ENCODE data around the gene GRPEL1.

- TF ChIP-seq CTCF (IDR thresholded peaks at IDR 0.05): no peak
- no peak for TF ChIP-seq POLR2A (IDR thresholded peaks at IDR 0.05)
Observed at GRCh38 chr4:7073526-7074390, 5.9 kb upstream of the GRPEL1 start.
